ENCODE results near the gene HEBP1.

The HEBP1 gene

DNA sequence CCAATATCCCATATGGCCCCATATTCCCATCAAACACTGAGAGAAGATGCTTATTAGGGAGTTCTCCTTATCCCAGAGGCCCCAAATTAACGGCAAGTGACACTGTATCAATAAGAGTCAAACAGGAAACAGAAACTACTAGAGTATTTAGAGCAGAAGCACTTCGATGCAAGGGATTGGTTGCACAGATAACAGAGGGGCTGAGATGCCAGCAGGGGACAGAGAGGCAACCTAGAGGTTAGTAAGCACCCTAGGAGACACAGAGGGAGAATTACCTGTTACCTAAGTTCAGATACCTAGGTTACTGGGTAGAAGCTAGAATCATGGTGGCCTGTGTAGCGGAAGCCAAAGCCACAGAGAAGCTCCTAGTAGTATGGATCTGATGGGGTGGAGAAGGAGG lies 2.9 kb downstream of the HEBP1 start:
- TF ChIP-seq LEF1 (IDR thresholded peaks at IDR 0.05; ENCODE audit: borderline replicate concordance) (no peak), FOXM1 (IDR thresholded peaks at IDR 0.05; ENCODE audit: borderline replicate concordance) (no peak), FOXA1 (IDR thresholded peaks at IDR 0.05) (no peak), TARDBP (IDR thresholded peaks at IDR 0.05) (no peak), BHLHE40 (IDR thresholded peaks at IDR 0.05; ENCODE audit: borderline replicate concordance) (no peak), NFRKB (IDR thresholded peaks at IDR 0.05) (no peak), SP1 (IDR thresholded peaks at IDR 0.05) (no peak), ZNF384 (IDR thresholded peaks at IDR 0.05) (no peak), SUZ12 (IDR thresholded peaks at IDR 0.05) (no peak), L3MBTL2 (conservative IDR thresholded peaks at IDR 0.05) (no peak), CTBP1 (IDR thresholded peaks at IDR 0.05; ENCODE audit: borderline replicate concordance) (no peak)
- no peak for DNase-seq (ENCODE audit: extremely low spot score)
- CTCF ChIA-PET, result interaction anchor here (0.9 to 1.0 kb wide), 2 partner anchors 11 to 16 kb away, joined by 3 read pairs; no protein-coding TSS in a partner anchor
- POLR2A ChIA-PET, result no interaction called here

- no peak for TF ChIP-seq FOXM1 (IDR thresholded peaks at IDR 0.05; ENCODE audit: borderline replicate concordance)
- no peak for TF ChIP-seq LEF1 (IDR thresholded peaks at IDR 0.05; ENCODE audit: borderline replicate concordance)
- TF ChIP-seq ELF4 (IDR thresholded peaks at IDR 0.05), result no peak
- TF ChIP-seq SP1 (IDR thresholded peaks at IDR 0.05), result no peak
- TF ChIP-seq FOXK2 (IDR thresholded peaks at IDR 0.05), result no peak
- no peak for TF ChIP-seq SUZ12 (IDR thresholded peaks at IDR 0.05)
- TF ChIP-seq TARDBP (IDR thresholded peaks at IDR 0.05), result no peak
- TF ChIP-seq L3MBTL2 (conservative IDR thresholded peaks at IDR 0.05), result no peak
- no peak for TF ChIP-seq ZNF384 (IDR thresholded peaks at IDR 0.05)
- TF ChIP-seq BHLHE40 (IDR thresholded peaks at IDR 0.05; ENCODE audit: borderline replicate concordance), result no peak
- TF ChIP-seq ARNT (IDR thresholded peaks at IDR 0.05), result no peak
- no peak for TF ChIP-seq PKNOX1 (IDR thresholded peaks at IDR 0.05)
- TF ChIP-seq NFRKB (IDR thresholded peaks at IDR 0.05), result no peak
- TF ChIP-seq CTBP1 (IDR thresholded peaks at IDR 0.05; ENCODE audit: borderline replicate concordance), result no peak
- TF ChIP-seq FOXA1 (IDR thresholded peaks at IDR 0.05), result no peak
- TF ChIP-seq HDGF (IDR thresholded peaks at IDR 0.05; ENCODE audit: borderline replicate concordance), result no peak
- CTCF ChIA-PET, result interaction anchor here (0.9 to 1.0 kb wide), 2 partner anchors 10 to 17 kb away, joined by 3 read pairs; no protein-coding TSS in a partner anchor
Measured at GRCh38 chr12:12996209-12996608, 3.9 kb downstream of the HEBP1 start.

DNA sequence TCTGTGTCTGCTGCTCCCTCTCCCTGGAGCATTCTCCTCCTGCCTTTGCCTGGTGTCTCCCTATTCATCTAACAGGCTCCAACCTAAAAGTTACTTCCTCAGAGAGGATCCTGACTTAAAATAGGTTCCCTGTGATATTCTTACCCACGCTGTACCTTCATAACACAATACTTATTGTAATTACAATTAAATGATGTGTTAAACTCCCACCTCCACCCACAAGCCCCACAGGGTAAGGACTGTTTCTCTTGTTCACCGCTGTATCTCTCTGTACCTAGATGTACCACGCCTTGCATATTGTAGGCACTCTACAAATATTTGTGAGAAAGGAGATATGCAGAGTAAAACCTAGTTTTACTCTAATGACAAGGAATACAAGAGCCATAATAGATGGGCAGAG lies 5.0 kb downstream of the HEBP1 start:
- TF ChIP-seq FOXA1 (IDR thresholded peaks at IDR 0.05), result no peak
- no peak for TF ChIP-seq HDGF (IDR thresholded peaks at IDR 0.05; ENCODE audit: borderline replicate concordance)
- ChIA-PET CTCF (interaction anchor here (0.6 to 1.4 kb wide), 2 partner anchors 9 to 259 kb away, joined by 3 to 4 read pairs; no protein-coding TSS in a partner anchor), POLR2A (no interaction called here)
- DNase-seq (ENCODE audit: extremely low spot score), result no peak

More at GRCh38 chr12:12996209-12996608, 3.9 kb downstream of the HEBP1 start:
- POLR2A ChIA-PET, result no interaction called here
- DNase-seq (ENCODE audit: extremely low spot score), result no peak

- CTCF ChIA-PET, result no interaction called here
- POLR2A ChIA-PET, result interaction anchor here (0.8 kb wide), 1 partner anchor 102 kb away, joined by 3 read pairs; the partner anchor contains the start of gene GPRC5A
- no peak for DNase-seq (ENCODE audit: extremely low spot score)
- TF ChIP-seq SP1 (IDR thresholded peaks at IDR 0.05) (no peak), FOXA1 (IDR thresholded peaks at IDR 0.05) (no peak), ELF4 (IDR thresholded peaks at IDR 0.05) (no peak), FOXK2 (IDR thresholded peaks at IDR 0.05) (no peak), LEF1 (IDR thresholded peaks at IDR 0.05; ENCODE audit: borderline replicate concordance) (no peak), SUZ12 (IDR thresholded peaks at IDR 0.05) (no peak), ZNF384 (IDR thresholded peaks at IDR 0.05) (no peak), FOXM1 (IDR thresholded peaks at IDR 0.05; ENCODE audit: borderline replicate concordance) (no peak), ARNT (IDR thresholded peaks at IDR 0.05) (no peak), L3MBTL2 (conservative IDR thresholded peaks at IDR 0.05) (no peak), NFRKB (IDR thresholded peaks at IDR 0.05) (no peak), PKNOX1 (IDR thresholded peaks at IDR 0.05) (no peak), BHLHE40 (IDR thresholded peaks at IDR 0.05; ENCODE audit: borderline replicate concordance) (no peak), CTBP1 (IDR thresholded peaks at IDR 0.05; ENCODE audit: borderline replicate concordance) (no peak), TARDBP (IDR thresholded peaks at IDR 0.05) (no peak), HDGF (IDR thresholded peaks at IDR 0.05; ENCODE audit: borderline replicate concordance) (no peak)
Measured at GRCh38 chr12:12993367-12993766, 6.7 kb downstream of the HEBP1 start.

DNA sequence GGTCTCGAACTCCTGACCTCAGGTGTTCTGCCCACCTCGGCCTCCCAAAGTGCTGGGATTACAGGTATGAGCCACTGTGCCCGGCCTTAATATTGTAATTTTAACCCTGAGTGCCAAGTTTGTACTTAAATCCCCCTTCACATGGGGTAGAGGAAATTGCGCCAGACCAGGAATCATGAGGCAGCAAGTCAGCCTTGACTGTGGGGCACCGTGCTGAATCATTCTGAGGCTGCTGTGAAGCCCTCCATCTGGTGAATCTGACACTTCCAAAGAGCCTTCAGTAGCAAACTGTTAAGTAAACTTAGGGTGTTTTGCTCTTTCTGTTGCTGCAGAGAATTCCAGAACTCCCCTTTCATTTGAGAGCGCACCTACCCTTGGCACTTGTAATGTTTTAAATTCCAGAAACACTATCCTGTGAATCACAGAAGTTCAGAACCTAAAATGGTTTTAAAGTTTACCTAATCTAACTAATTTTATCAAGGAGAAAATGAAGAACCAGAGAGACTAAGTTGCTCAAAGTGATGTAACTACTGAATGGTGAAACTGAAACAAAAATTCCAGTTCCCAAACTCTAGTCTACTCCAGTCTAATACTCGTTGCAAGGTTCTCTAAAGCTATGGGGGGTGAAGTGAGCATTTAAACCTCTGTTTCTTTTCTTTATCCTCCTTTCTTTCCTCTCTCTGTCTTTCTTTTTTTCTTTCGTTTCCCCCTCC lies 7.5 kb downstream of the HEBP1 start:
- TF ChIP-seq HDGF (IDR thresholded peaks at IDR 0.05; ENCODE audit: borderline replicate concordance) (no peak), FOXK2 (IDR thresholded peaks at IDR 0.05) (no peak), L3MBTL2 (conservative IDR thresholded peaks at IDR 0.05) (no peak), FOXA1 (IDR thresholded peaks at IDR 0.05) (no peak), LEF1 (IDR thresholded peaks at IDR 0.05; ENCODE audit: borderline replicate concordance) (no peak), SP1 (IDR thresholded peaks at IDR 0.05) (no peak), FOXM1 (IDR thresholded peaks at IDR 0.05; ENCODE audit: borderline replicate concordance) (no peak), PKNOX1 (IDR thresholded peaks at IDR 0.05) (no peak)
- ChIA-PET CTCF (interaction anchor here (0.6 kb wide), 1 partner anchor 220 kb away, joined by 5 read pairs; no protein-coding TSS in a partner anchor), POLR2A (interaction anchor here (0.8 kb wide), 1 partner anchor 101 kb away, joined by 3 read pairs; the partner anchor contains the start of gene GPRC5A)
- no peak for DNase-seq (ENCODE audit: extremely low spot score)
